Liver (tissue), 9 donors: Measurements from ENCODE around the gene NKIRAS1. TPM values are rescaled to one million over a fixed set of nuclear protein-coding genes. Genes with fewer than 3 reads are reported as not detected.
"Not testable (repeated sequence)": the region's sequence is repeated elsewhere in the genome, so short reads cannot be mapped to it uniquely, and the experiment has no call there.

Experiments used
- DNase-seq: peaks from one replicate; pipeline ENCODE4 v3.0.0-alpha.2; 2017; ENCODE audit warnings: low spot score
- H3K27ac ChIP-seq, 2 donors: one replicate each; pipeline ENCODE4 v1.7.0; 2013; ENCODE audit warnings: inconsistent platforms in 2 of 2, low read length in 2 of 2, control low read depth in 1 of 2, low read depth in 1 of 2, mild to moderate bottlenecking in 1 of 2
- H3K27me3 ChIP-seq, 4 donors: one replicate each; pipeline versions ENCODE4 v1.6.1 to v1.7.0; 2013; ENCODE audit warnings: low read length in 3 of 4, inconsistent platforms in 1 of 4, mild to moderate bottlenecking in 1 of 4, moderate library complexity in 1 of 4; ENCODE audit not compliant: control insufficient read depth in 4 of 4, insufficient read depth in 4 of 4
- H3K36me3 ChIP-seq, 4 donors: one replicate each; pipeline versions ENCODE4 v1.6.1 to v1.7.0; 2013; ENCODE audit warnings: low read length in 3 of 4, mild to moderate bottlenecking in 3 of 4, low read depth in 1 of 4, moderate library complexity in 1 of 4; ENCODE audit not compliant: control insufficient read depth in 4 of 4, insufficient read depth in 3 of 4
- H3K4me1 ChIP-seq, 4 donors: one replicate each; pipeline versions ENCODE4 v1.6.1 to v1.7.0; 2013; ENCODE audit warnings: low read length in 3 of 4, mild to moderate bottlenecking in 3 of 4, moderate library complexity in 1 of 4; ENCODE audit not compliant: control insufficient read depth in 4 of 4, insufficient read depth in 4 of 4
- H3K4me3 ChIP-seq, 3 donors: one replicate each; pipeline versions ENCODE4 v1.6.1 to v1.7.0; 2013; ENCODE audit warnings: low read length in 3 of 3, control low read depth in 1 of 3, low read depth in 1 of 3, mild to moderate bottlenecking in 1 of 3
- H3K9ac ChIP-seq, 2 donors: one replicate each; pipeline ENCODE4 v1.7.0; 2013; ENCODE audit warnings: low read length in 2 of 2, mild to moderate bottlenecking in 2 of 2, moderate library complexity in 2 of 2, control low read depth in 1 of 2, low read depth in 1 of 2
- H3K9me3 ChIP-seq, 4 donors: one replicate each; pipeline versions ENCODE4 v1.6.1 to v1.7.0; 2013; ENCODE audit warnings: low read length in 3 of 4; ENCODE audit not compliant: control insufficient read depth in 4 of 4
- ATF3 ChIP-seq: IDR thresholded peaks from 2 replicates; pipeline ENCODE4 v1.6.1; 2016; ENCODE audit warnings: antibody characterized with exemption
- CTCF ChIP-seq: fragments of 150-350 bp; IDR thresholded peaks from 2 replicates; pipeline ENCODE4 v1.5.1; 2017; ENCODE audit warnings: improper control_type of control experiment, low read depth, low read length; ENCODE audit not compliant: missing input control
- EGR1 ChIP-seq, 2 donors: IDR thresholded peaks; 2 replicates each; pipeline ENCODE4 v1.6.1; 2016 to 2018; ENCODE audit warnings: antibody characterized with exemption in 2 of 2, low read depth in 2 of 2
- FOXA2 ChIP-seq: IDR thresholded peaks from 2 replicates; pipeline ENCODE4 v1.6.1; 2016; ENCODE audit warnings: antibody characterized with exemption
- HNF4A ChIP-seq, 2 donors: conservative IDR thresholded peaks; 2 replicates each; pipeline ENCODE4 v1.6.1; 2016; ENCODE audit warnings: antibody characterized with exemption in 2 of 2, mild to moderate bottlenecking in 2 of 2
- MAX ChIP-seq: IDR thresholded peaks from 2 replicates; pipeline ENCODE4 v1.6.1; 2016; ENCODE audit warnings: antibody characterized with exemption
- RAD21 ChIP-seq, 2 donors: IDR thresholded peaks; 2 replicates each; pipeline ENCODE4 v1.6.1; 2016; ENCODE audit warnings: antibody characterized with exemption in 2 of 2, mild to moderate bottlenecking in 2 of 2
- RXRA ChIP-seq, 2 donors: IDR thresholded peaks; 2 replicates each; pipeline ENCODE4 v1.6.1; 2017 to 2018; ENCODE audit warnings: antibody characterized with exemption in 2 of 2, mild to moderate bottlenecking in 1 of 2
- SP1 ChIP-seq: IDR thresholded peaks from 2 replicates; pipeline ENCODE4 v1.6.1; 2018; ENCODE audit warnings: antibody characterized with exemption, mild to moderate bottlenecking
- TAF1 ChIP-seq: conservative IDR thresholded peaks from 2 replicates; pipeline ENCODE4 v1.6.1; 2016; ENCODE audit warnings: antibody characterized with exemption, mild to moderate bottlenecking
- YY1 ChIP-seq: IDR thresholded peaks from 2 replicates; pipeline ENCODE4 v1.6.1; 2016; ENCODE audit warnings: antibody characterized with exemption, mild to moderate bottlenecking
- ZBTB33 ChIP-seq: IDR thresholded peaks from 2 replicates; pipeline ENCODE4 v1.6.1; 2016; ENCODE audit warnings: antibody characterized with exemption
- WGBS: extraction: QIAGEN DNeasy Blood & Tissue Kit; methylation state at CpG from one replicate; pipeline ENCODE4 v1.1.7; 2013; 5-methylcytosine and 5-hydroxymethylcytosine counted together
- polyA plus RNA-seq, 2 donors: library from polyadenylated mRNA; stranded (reverse) in 1 of 2; unstranded in 1 of 2; fragments of 200-250 nt in 1 of 2; fragments of >200 nt in 1 of 2; fragmentation: Nextera tagmentation in 1 of 2; extraction: Ambion mirVana in 1 of 2; gene quantifications; one replicate each; pipeline versions ENCODE4 v1.2.1 to v1.2.3, GENCODE V29; 2013 to 2015
- total RNA-seq, 2 donors: library from RNA; depleted of rRNA; stranded (reverse); fragments of >200 nt; gene quantifications; one replicate each; pipeline ENCODE4 v1.2.3, GENCODE V29; 2014
- donor health status: healthy.
- donor health status: healthy.
- donor health status: healthy.
- donor health status: healthy.
- donor health status: healthy.

The NKIRAS1 gene
- total and polyA plus RNA-seq, 4 donors: 4.6 to 12.6 (median 8.4) TPM

- TF ChIP-seq MAX: no peak
These were observed 42.3 kb downstream of the NKIRAS1 start (continued) for GRCh38 chr3:23874359-23875112.

GRCh38 chr3:23873941-23874340 is 42.8 kb downstream of the NKIRAS1 start:
- Histone ChIP-seq H3K9ac (no peak overlapping the region), H3K27ac (no peak overlapping the region), H3K27me3 (no peaks in the 10 kb centered on the region), H3K4me1 (peaks cover 0 to 13% (median 1%) of the 10 kb centered on the region in 4 donors), H3K36me3 (no peaks in the 10 kb centered on the region), H3K4me3 (no peak overlapping the region), H3K9me3 (no peaks in the 10 kb centered on the region)
- DNase-seq: no peak
- TF ChIP-seq RXRA (IDR thresholded peaks at IDR 0.05) (no peak), HNF4A (conservative IDR thresholded peaks at IDR 0.05) (no peak), RAD21 (IDR thresholded peaks at IDR 0.05) (no peak), YY1 (no peak)
- WGBS: 88% methylated on average over 2 of the region's 2 CpGs

- Histone ChIP-seq H3K4me1 (peaks cover 0 to 12% (median 1%) of the 10 kb centered on the region in 4 donors), H3K36me3 (no peaks in the 10 kb centered on the region), H3K4me3 (no peak overlapping the region), H3K27me3 (no peaks in the 10 kb centered on the region), H3K9me3 (no peaks in the 10 kb centered on the region), H3K9ac (no peak overlapping the region), H3K27ac (no peak overlapping the region)
- TF ChIP-seq RAD21 (IDR thresholded peaks at IDR 0.05) (no peak), CTCF (no peak), TAF1 (no peak), ATF3 (no peak), FOXA2 (no peak), EGR1 (IDR thresholded peaks at IDR 0.05; ENCODE audit: low read depth in 2 of 2) (no peak), ZBTB33 (no peak), YY1 (no peak), MAX (no peak), SP1 (no peak)
- WGBS: 97% methylated on average over 3 of the region's 3 CpGs
- no peak for DNase-seq
These were observed 44.5 kb downstream of the NKIRAS1 start for GRCh38 chr3:23872330-23872729.

GRCh38 chr3:23871361-23871760 is 45.4 kb downstream of the NKIRAS1 start:
- 98% methylated on average over 33 of the region's 34 CpGs for WGBS
- H3K4me1 ChIP-seq: peaks cover 0 to 10% (median under 1%) of the 10 kb centered on the region in 4 donors
- H3K27me3 ChIP-seq, H3K9ac ChIP-seq, H3K9me3 ChIP-seq, H3K27ac ChIP-seq, H3K36me3 ChIP-seq, DNase-seq, H3K4me3 ChIP-seq: not testable (repeated sequence)

GRCh38 chr3:23870663-23871043 is 46.1 kb downstream of the NKIRAS1 start:
- DNase-seq, H3K36me3 ChIP-seq, H3K27ac ChIP-seq, H3K9me3 ChIP-seq, H3K4me3 ChIP-seq, H3K27me3 ChIP-seq, H3K9ac ChIP-seq: not testable (repeated sequence)
- 27% methylated on average over 1 of the region's 5 CpGs for WGBS
- H3K4me1 ChIP-seq: peaks cover 0 to 18% (median 7%) of the 10 kb centered on the region in 4 donors
